ENCODE measurements around the gene ATP9B.

Gene ATP9B

DNA sequence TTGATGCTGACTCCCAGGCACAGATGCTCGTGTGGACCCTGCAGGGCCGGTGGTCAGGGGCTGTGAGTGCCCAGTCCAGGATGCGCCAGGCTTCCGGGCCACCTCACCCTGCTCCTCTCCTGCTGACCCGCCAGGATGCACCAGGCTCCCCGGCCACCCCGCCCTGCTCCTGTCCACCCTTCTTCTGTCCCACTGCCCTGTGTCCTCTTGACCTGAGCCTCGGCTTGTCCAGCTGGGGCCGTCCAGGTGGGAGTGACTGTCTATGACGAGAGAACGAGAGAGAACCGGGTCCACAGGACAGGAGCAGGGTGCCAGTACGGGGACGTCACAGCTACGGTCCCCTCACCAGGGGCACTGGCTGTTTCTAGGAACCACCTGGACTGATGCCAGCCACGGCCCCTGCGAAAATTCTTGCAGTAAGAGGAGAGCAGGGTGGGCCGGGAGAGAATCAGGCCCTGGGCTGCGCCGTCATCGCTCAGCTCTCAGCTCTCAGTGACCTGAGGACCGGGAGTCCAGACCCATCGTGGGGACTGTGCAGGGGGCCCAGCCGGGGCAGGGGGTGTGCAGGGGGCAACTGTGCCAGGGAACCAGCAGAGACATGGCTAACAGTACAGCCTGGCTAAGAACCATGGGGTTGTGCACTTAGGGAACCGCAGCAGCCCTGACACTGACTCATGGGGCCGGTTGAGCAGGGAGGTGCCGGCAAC, 313.6 kb downstream of the ATP9B start:
- DNase-seq (ENCODE audit: low read depth): no peak

DNA sequence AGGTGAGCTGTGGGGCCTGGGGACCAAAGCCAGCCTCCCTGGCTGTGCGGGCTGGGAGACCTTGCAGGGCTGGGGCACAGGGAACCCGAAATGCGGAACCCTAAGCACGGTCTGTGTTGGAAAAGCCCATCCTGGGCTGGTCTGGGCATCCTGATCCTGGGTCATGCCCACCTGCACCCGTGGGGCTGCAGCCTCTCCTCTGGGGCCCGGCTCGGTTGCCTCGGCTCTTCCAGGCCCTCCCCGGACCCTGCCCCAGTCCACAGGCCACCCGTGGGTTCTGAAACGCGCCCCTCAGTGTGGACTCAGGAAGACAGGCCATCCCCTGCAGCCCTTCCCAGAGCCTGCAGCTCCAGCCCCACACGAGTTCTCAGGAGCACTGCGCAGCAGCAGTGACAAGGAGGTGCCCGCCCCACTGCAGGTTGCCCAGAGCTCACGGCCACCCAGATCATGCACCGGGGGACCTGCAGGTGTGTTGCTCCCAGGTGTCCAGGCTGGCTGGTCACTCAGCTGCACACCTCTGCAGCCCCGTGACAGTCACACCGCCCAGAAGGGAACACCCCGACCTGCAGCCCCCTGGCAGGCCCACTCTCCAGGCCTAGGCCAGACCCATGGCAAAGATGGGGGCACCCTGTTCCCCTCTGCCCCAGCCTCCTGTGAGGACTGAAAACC, 314.3 kb downstream of the ATP9B start:
- DNase-seq (ENCODE audit: low read depth): no peak

- DNase-seq (ENCODE audit: low read depth): no peak
Observed at GRCh38 chr18:79384151-79384807, 315.1 kb downstream of the ATP9B start.

GRCh38 chr18:79384834-79385233, 315.6 kb downstream of the ATP9B start:
- DNase-seq (ENCODE audit: low read depth): no peak

DNA sequence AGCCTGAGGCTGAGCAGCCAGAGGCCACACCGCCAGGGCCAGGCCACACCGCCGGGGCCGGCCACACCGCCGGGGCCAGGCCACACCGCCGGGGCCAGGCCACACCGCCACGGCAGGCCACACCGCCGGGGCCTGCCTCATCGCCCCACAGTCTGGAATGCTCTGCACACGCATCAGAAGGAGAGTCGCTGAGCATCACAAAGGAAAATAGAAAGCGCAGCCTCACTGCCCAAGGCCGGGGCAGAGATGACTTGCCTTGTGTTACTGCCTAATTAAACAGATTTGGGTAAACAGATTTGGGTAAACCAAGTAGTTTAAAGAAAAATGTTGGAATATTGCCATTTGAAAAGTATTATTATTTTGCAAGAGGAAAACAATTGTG, 316.1 kb downstream of the ATP9B start:
- no peak for DNase-seq (ENCODE audit: low read depth)

GRCh38 chr18:79385708-79386341, 316.6 kb downstream of the ATP9B start:
- DNase-seq (ENCODE audit: low read depth): no peak

GRCh38 chr18:79386547-79386946, 317.4 kb downstream of the ATP9B start:
- no peak for DNase-seq (ENCODE audit: low read depth)

- DNase-seq (ENCODE audit: low read depth): no peak
Observed at GRCh38 chr18:79387214-79387613, 318.0 kb downstream of the ATP9B start.

GRCh38 chr18:79387615-79388014, 318.4 kb downstream of the ATP9B start:
- no peak for DNase-seq (ENCODE audit: low read depth)

DNA sequence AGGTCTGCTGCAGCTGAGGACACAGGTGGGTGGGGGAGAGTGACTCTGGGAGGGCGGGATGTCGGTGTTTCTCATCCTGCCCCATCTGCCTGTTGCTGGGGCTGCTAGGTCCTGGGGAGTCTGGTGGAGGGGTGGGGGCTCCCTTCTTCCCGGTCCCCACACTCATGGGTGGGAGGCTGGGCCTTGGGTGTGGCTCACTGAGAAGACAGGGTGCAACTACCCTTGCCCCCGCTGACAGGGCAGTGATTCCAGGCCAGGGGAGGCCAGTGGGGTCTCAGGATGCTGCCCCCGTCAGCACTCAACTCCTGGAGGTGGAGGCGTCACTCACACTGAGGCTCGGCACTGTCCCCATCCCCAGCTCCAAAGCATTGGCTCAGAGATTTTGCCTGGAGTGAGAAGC, 318.8 kb downstream of the ATP9B start:
- no peak for DNase-seq (ENCODE audit: low read depth)

- no peak for DNase-seq (ENCODE audit: low read depth)
Observed at GRCh38 chr18:79389689-79390088, 320.5 kb downstream of the ATP9B start.

DNA sequence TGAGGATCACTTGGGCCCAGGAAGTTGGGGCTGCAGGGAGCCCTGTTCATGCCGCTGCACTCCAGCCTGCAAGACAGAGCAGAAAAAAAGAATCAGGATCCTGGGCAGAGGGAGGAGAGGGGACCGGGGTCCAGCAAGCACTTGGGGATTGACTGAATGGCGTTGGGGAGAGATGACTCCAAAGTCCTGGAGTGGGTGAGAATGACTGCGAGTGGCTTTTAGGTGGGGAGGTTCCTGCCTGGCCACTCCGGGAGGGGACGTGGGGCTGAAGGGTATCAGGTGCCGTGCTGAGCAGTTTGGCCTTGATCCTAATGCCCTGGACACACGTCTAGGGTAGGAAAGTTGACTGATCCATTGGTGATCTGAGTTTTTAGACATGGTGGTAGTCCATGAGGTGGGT, 323.0 kb downstream of the ATP9B start:
- DNase-seq (ENCODE audit: low read depth): no peak

- DNase-seq (ENCODE audit: low read depth): no peak
Observed at GRCh38 chr18:79393181-79393634, 324.0 kb downstream of the ATP9B start.

DNA sequence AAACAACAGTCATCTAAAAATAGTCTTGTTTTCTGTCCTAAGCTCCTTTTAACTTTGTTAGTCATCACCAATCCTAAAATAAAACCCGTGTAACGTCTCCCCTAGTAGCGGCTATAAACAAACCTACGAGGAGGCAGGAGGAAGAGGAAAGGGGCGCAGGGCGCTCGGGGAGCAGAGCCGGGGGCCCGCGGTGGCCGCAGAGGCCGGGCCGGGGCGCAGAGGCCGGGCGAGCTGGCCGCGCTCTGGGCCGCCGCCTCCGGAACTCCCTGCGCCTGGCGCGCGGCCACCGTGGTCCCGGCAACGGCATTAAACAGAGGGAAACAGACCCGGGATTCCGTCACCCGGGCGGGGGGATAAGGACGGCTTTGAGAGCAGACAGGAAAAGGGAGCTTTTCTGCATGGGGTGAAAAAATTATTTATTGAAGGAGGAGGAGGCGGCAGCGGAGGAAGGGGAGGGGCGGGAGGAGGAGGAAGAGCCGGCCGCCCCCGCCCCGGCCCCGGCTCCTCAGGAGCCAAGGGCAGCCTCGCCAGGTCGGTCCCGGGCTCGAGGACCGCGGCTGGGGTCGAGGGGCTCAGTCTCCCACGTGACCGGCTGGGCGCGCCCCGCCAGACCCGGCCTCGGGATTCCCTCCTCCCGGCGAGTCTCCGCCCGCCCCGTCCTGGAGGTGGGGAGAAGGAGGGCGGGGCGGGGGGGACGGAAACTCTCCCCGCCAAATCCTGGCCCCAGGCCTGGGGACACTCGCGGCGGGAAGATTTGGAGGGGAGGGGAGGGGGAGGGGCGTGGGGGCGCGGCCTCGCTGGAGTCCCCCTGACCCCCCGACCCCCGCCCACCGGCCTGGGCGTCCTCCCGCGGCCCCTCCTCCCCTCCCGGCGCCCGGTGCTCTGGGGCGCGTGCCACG, 324.7 kb downstream of the ATP9B start:
- no peak for DNase-seq (ENCODE audit: low read depth)

DNA sequence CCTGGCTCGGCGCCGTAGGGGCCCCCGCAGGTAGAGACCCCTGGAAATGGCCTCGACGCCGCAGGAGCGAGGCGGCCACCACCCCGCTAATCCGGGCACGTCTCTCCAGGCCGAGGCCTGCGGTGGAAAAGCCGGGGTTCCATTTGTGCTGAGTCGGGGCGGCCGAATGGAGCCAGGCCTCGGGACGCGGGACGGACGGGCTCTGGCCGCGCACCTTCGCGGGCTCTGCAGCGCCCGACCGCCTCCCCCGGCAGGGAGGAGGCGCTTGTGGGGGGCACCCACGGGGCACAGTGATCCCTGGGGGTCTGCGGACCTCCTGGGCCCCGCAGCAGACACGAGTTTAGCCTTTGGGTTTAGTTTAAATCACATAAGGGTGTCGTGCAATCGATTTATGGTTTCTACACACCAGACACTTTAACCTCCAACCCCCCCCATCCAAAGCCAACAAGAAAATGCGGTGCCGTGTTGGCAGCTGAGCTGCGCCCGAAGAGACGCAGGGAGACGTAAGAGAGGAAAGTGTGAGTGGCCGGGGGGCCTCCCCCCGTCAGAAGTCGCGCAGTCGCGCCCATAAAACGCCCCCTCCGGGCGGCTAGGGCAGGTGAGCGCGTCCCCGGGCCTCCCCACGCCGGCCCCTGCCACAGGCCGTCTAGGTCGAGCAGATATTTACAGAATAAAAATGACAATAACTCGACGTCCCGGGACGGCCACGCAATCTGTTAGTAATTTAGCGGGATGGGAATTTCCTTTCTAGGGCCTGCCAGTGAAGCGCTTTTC, 325.5 kb downstream of the ATP9B start:
- DNase-seq (ENCODE audit: low read depth): no peak

DNA sequence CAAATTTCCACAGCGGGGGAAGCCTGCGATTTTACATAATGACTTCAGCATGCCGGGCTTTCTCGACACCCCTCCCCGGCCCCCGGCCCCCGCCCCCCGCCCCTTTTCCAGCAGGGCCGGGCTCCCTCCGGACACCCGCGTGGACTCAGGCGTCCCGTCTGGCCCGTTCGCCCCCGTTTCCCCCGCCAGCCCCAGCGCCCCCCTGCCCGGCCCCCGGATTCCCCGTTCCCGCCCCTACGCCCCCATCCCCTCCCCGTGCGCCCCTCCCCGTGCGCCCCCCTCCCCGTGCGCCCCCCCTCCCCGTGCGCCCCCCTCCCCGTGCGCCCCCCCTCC, 326.1 kb downstream of the ATP9B start:
- no peak for DNase-seq (ENCODE audit: low read depth)

DNA sequence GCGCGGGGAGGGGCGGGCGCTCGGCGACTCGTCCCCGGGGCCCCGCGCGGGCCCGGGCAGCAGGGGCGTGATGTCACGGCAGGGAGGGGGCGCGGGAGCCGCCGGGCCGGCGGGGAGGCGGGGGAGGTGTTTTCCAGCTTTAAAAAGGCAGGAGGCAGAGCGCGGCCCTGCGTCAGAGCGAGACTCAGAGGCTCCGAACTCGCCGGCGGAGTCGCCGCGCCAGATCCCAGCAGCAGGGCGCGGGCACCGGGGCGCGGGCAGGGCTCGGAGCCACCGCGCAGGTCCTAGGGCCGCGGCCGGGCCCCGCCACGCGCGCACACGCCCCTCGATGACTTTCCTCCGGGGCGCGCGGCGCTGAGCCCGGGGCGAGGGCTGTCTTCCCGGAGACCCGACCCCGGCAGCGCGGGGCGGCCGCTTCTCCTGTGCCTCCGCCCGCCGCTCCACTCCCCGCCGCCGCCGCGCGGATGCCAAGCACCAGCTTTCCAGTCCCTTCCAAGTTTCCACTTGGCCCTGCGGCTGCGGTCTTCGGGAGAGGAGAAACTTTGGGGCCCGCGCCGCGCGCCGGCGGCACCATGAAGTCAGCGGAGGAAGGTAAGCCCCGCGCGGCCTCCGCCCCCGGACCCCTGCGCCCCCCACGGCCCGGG, 326.7 kb downstream of the ATP9B start, which contains the start of gene NFATC1:
TSS of gene NFATC1 (plus strand) at position 170 of the 644 bp plus-strand sequence. CDS start at position 465, 295 bp downstream.
- DNase-seq (ENCODE audit: low read depth): peak; percentile 51

GRCh38 chr18:79396431-79397246, 327.4 kb downstream of the ATP9B start:
- DNase-seq (ENCODE audit: low read depth): peak; percentile 37

GRCh38 chr18:79397247-79397829, 328.1 kb downstream of the ATP9B start:
- no peak for DNase-seq (ENCODE audit: low read depth)
